HG02763 (cell line): ENCODE measurements around the gene ZDHHC5.
"Not testable (repeated sequence)": the region's sequence is repeated elsewhere in the genome, so short reads cannot be mapped to it uniquely, and the experiment has no call there.

ENCODE experiments used
- ATAC-seq: cut with Tn5 transposase; IDR thresholded peaks from one replicate; pipeline ENCODE4 v1.9.1; 2021; ENCODE audit warnings: mild to moderate bottlenecking, moderate library complexity; ENCODE audit not compliant: unreplicated experiment

ZDHHC5 gene

DNA sequence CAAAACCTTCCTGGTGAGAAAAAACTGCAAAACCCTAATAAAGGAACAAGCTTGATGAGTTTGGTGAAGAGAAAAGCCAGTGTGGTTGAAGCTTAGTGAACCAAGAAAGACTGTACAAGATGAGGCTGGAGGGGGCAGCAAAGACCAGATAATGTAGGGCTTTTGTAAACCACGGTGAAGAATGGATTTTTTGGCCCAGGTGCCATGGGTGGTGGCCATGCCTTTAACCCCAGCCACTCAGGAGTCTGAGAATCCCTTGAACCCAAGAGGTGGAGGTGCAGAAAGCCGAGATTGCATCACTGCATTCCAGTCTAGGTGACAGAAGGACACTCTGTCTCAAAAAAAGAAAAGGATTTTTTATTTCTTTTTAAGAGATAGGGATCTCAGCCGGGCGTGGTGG is 5.0 kb upstream of the ZDHHC5 start:
- no peak for ATAC-seq

DNA sequence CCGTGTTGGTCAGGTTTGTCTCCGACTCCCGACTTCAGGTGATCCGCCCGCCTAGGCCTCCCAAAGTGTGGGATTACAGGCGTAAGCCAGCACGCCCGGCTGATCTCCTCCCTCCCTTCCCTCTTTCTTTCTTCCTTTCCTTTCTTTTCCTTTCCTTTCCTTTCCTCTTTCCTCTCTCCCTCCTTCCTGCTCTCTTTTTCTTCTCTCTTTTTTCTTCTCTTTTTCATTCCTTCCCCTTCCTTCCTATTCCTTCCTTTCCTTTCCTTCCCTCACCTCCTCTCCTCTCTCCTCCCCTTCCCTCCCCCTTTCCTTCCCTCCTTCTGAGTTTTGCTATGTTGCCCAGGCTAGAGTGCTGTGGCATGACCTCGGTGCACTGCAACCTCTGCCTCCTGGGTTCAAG is 3.9 kb upstream of the ZDHHC5 start:
- ATAC-seq = no peak

DNA sequence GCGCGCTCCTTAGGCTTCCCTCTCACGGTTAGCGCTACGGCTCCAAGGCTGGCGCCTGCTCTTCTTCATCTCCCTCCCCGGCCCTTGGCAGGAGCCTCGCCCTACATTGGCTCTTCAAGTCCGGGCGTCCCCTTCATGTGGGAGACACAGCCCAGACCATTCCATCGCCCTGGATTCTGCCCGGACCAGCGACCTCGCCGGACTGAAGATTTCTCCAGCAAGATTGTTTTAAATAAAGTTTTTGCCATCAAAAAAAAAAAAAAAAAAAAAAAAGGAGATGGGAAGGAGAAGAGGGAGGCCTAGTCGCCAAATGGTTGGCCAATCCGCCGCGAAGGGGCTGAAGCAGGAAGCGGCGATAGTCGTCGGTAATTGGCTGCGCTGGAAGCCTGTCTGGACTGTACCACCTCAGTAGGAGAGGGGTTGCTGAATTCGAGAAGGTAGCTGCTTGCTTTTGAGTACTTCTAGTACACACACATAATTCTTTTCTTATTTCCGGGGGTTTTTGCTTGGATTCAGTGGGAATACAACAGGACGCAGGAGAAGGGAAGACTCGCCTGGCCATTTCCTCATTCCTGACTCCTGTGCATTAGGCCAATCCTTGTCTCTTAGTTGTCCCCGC is 688 bp upstream of the ZDHHC5 start:
- ATAC-seq = peak; percentile 69

DNA sequence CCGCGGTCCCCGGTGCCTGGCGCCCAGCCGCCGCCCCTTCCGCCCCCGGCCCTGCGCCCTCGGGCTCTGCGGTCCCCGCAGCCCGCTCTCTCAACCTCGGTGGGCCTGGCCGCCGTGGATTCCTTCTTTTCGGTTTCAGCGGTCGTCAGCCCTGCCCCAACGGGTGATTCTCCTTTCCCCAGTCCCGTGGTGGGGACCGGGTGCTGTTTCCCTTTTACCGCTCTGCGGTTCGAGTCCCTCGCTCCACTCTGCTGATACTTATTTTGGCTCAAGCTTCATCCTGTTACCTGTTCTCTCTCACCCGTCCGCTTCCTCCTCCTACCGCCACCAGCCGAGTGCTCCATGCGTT is 494 bp downstream of the ZDHHC5 start:
- peak; percentile 8 for ATAC-seq

DNA sequence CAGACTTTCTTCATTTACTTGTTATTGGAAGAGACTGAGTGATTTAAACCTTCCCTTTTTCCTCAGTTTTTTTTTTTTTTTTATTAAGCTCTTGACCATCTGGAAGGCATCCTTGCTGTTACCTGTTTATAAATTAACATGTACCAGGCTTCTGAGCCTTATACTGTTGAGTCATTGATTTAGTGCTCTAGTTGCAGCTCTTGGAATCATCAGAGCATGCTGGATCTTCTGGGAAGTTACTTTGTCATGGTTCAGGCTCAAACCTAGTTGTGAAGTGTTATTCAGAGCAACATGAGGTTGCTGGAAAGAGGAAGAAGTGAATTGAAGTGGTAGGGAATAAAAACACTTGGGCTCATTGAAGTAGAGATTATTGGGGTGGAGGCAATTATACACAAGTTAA is 6.3 kb downstream of the ZDHHC5 start:
- no peak for ATAC-seq

DNA sequence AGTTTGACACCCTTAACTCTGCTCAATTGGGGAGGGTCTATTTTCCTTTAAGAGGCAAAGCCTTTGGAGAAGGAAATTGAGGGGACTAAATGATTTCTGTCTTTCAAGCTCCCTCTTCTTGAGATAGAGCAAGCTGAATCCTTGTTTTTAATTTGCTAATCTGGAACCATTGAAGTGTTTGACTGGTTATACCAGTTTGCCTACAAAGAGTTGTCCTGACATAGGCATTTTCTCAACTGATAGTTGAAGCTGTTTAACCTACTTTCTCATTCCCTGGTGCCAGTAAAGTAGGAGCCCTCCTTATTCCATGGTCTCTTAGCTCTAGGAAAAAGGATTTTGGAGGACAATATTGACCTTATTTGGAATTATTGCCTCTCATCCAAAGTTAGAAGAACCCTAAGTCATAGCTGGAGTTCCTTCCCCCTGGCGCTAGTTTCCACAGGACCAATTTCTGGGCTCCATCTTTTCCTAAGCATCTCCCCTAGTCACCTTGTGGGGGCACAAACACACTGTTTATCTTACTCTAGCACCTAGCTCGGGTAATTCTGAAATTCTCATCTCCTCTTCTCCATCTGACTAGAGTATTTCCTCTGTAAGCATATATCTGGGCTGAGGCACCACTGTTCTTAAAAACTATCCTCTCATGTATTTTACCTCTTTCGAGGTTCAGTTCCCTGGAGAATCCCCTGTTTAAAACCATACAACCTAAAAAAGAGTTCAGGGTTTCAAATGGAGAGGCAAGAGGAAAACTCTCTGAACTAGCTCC is 7.4 kb downstream of the ZDHHC5 start:
- ATAC-seq = no peak

DNA sequence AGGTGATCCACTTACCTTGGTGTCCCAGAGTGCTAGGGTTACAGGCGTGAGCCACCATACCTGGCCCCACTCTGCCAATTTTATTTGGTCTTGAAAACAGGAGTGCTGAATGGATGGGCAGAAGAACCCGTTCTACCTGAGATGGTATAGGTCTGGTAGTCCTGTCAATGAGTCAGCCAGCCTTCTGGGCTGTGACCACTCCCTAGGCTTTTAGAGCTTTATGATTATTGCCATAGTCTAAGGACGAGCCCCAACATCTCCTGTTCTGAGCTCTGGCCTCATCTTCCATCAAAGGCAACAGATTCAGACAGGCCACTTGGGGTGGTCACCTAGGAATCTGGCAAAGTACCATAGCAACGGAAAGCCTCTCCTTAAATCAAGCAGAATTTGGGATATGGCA is 11.5 kb downstream of the ZDHHC5 start:
- no peak for ATAC-seq

DNA sequence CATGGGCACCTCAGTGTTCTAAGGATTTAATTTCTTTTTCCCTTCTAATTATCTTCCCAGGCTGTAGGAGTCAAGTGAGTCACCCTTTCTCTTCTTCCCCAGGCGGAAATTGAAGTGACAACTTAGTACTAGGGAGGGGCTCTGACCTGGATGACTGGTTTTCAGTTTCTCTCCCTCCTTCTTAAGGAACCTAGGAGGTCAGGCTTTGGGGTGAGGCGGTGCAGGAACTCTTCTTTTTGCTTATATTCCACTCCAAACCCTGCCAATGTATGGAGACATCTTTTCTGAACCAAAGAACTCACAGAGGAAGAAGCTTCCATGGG is 12.6 kb downstream of the ZDHHC5 start:
- ATAC-seq = no peak

DNA sequence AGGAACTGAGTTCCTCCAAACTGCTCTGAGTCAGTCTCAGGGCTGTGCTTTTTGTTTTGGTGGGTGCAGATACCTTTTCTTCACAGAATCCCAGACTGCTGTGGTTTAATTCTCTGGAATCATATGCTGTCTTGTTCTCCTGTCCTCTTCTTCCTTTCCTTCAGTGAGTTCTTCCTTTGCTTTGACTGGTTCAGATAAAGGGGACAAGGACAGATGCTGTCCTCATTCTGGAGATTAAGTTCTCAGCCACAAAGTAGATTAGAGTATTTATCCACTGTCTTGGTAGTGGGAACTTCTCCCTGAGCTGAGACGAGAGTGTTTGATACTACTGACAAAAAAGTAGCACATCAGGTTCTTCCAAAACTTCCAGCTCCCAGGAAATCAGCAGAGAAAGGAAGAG is 13.3 kb downstream of the ZDHHC5 start:
- ATAC-seq = no peak

DNA sequence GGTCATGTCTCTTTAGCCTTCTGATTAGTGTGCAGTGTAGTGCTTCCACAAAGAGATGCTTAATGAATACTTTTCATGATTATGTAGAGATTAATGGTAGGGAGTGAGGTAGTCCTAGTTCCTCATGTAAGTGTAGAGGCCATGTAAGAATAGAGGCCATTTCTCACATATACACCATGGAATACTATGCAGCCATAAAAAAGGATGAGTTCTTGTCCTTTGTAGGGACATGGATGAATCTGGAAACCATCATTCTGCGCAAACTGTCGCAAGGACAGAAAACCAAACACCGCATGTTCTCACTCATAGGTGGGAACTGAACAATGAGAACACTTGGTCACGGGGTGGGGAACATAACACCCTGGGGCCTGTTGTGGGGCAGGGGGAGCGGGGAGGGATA is 22.6 kb downstream of the ZDHHC5 start:
- ATAC-seq = not testable (repeated sequence)

DNA sequence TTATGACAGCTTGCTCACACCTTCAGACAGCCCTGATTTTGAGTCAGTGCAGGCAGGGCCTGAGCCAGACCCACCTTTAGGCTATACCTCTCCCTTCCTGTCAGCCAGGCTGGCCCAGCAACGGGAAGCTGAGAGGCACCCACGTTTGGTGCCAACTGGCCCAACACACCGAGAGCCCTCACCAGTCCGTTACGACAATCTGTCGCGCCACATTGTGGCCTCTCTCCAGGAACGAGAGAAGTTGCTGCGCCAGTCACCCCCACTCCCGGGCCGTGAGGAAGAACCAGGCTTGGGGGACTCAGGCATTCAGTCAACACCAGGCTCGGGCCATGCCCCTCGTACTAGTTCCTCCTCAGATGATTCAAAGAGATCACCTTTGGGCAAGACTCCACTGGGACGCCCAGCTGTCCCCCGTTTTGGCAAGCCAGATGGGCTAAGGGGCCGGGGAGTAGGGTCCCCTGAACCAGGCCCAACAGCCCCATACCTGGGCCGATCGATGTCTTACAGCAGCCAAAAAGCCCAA is 31.0 kb downstream of the ZDHHC5 start:
- no peak for ATAC-seq

DNA sequence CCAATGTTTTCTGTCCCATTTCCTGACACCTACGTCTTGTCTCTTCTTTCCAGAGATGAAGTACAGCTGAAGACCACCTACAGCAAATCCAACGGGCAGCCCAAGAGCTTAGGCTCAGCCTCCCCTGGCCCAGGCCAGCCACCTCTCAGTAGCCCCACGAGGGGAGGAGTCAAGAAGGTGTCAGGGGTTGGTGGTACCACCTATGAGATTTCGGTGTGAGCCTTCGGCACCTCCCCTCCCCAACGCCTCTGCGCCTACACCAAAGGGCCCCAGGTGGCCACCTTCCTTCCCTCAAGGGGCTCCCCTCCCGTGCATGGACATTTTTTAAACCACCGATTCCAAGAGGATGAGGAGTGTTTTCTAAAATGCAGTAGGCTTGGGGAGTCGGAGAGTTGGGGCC is 31.9 kb downstream of the ZDHHC5 start:
- ATAC-seq = no peak

DNA sequence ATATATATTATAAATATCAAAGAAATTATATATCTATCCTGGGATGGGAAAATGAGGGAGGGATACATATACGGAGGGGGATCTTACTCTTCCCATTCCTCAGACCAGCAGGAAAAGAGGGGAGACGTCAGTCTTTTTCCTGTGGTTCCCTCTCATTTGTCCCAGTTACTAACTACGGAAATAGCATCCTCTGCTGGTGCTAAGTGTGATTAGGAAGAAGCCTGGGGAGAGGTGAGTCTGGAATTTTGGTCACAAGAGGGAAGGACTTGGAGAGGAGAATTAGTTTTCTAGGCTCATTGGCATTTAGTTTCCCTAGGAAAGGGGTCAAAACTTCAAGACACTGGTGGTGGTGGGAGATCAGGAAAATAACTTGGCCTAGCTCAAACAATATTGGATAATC is 32.5 kb downstream of the ZDHHC5 start:
- ATAC-seq = no peak

DNA sequence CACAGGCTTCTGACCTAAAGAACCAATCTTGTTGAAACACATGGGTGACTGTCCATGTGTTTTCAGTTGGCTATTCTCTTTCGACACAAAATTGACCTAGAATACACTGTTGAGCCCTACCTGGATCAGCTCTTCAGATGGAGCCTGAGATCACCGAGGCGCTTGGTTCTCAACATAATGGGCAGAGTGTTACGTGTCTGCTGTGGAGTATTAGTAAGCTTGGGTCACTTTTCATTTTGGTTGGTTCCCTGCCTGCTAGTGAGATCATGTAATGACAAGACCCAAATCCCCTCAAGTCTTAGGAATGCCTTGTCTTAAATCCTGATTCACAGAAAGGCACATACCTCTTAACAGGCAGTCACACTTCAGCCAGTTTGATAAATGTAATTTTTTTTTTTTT is 35.4 kb downstream of the ZDHHC5 start:
- no peak for ATAC-seq

DNA sequence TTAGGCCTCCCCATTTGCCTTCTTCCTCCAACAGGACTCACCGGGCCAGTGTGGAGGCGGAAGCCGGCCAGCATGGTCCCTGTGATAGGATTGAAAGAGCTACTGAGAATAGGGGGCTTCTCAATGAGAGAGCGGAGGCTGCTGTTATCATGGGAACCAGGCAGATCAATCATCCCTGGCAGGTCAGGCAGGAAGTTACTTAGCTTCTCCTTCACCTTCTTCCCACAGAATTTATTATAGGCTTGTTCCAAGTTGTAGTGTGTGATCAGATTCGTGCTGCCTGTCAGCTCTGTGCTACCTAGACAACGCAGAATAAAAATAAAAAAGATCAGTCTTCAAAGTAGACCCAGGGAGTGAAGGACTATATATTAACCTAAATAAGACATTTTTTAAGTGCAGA is 37.0 kb downstream of the ZDHHC5 start:
- ATAC-seq = no peak

DNA sequence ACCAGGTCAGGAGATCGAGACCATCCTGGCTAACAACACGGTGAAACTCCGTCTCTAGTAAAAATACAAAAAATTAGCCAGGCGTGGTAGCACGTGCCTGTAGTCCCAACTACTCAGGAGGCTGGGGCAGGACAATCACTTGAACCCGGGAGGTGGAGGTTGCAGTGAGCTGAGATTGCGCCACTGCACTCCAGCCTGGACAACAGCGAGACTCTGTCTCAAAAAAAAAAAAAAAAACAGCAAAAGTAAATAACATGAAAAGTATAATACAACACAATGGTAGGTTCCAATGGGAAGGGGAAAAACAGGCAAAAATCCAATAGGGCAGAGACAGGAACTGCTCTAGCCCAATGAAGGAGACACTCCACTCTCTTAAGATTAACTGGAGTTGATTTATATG is 37.5 kb downstream of the ZDHHC5 start:
- not testable (repeated sequence) for ATAC-seq

DNA sequence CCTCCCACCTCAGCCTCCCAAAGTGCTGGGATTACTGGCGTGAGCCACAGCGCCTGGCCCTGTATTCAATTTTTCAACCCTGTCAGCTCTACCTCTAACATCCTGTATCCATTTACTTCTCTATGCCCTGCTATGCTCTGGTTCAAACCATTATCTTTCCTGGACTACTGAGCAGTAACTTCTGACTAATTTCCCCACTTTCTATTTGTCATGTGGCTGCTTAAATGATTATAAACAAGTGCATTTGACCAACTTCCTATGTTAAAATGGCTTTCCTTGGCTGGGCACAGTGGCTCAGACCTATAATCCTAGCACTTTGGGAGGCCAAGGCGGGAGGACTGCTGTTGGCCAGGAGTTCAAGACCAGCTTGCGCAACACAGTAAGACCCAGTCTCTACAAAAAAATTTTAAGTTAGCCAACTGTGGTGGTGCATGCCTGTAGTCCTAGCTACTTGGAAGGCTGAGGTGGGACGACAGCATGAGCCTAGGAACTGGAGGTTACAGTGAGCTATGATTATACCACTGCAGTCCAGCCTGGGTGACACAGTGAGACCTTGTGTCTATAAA is 42.0 kb downstream of the ZDHHC5 start:
- no peak for ATAC-seq

DNA sequence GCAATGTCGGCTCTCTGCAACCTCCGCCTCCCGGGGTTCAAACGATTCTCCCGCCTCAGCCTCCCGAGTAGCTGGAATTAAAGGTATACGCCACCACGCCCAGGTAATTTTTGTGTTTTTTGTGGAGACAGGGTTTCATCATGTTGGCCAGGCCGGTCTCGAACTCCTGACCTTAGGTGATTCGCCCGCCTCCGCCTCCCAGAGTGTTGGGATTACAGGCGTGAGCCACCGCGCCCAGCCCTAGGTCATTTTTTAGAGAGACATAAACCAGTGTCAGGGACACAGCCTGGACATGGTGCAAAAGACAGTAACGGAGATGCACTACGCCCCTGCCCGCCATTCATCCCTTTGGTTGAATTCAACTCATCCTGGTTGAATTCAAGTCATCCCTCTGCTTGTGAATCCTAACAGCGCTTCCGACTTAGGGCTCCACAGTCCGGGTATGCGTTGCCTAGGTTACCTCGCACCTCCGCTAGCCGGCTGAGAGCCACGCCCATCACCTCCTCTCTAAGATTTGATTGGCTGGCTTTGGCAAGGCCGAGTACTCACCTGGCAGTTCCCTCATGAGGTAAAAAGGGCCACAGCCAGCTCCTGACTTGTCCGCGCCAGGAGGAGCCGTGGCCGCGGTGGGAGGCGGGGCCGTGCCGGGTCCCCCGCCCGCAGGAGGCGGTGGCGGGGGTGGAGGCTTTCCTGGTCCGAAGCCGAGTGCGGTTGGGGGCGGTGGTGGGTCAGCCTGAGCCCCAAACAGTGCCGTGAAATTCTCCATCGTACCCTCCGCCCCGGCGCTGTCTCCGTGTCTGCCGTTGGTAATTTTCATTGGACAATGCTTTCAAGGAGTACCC is 43.7 kb downstream of the ZDHHC5 start, which contains the start of gene MED19:
Gene MED19, minus strand, starts transcription at position 802 of the 842 bp plus-strand sequence. Its CDS starts 36 bp downstream, at position 766.
- peak; percentile 32 for ATAC-seq

DNA sequence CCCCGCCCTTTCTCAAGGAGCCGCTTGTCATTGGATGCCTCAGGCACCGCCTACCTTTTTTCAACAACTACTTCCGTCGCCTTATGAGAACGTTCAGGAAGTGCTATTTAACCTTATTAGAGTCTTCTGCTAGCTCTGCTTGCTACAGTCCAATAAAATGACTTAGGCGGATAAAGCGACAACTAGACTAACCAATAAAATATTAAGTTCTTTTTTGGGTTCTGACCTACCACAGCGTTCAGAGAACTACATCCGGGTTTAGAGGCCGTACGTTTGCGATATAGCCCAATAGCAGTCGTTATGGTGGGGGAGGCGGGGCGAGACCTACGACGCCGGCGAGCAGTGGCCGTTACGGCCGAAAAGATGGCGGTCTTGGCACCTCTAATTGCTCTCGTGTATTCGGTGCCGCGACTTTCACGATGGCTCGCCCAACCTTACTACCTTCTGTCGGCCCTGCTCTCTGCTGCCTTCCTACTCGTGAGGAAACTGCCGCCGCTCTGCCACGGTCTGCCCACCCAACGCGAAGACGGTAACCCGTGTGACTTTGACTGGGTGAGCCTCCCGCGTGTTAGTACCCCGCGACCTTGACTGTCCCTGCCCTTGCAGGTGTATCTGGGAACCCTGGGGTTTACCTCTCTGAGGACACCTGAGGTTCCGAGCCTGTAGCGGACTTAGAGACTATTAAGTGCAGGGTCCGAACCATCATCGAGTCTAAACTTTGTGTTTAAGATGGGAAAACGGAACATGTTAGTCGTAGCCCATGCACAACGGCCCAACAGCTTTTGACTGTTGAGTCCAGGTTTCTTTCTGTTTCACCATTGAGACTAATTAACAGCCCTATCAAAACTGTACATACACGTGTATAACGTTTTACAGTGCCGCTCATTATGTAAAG is 44.6 kb downstream of the ZDHHC5 start, which contains the start of gene TMX2:
Gene TMX2, plus strand, starts transcription at position 338 of the 895 bp plus-strand sequence. Its CDS starts 26 bp downstream, at position 364.
- peak; percentile 94 for ATAC-seq

DNA sequence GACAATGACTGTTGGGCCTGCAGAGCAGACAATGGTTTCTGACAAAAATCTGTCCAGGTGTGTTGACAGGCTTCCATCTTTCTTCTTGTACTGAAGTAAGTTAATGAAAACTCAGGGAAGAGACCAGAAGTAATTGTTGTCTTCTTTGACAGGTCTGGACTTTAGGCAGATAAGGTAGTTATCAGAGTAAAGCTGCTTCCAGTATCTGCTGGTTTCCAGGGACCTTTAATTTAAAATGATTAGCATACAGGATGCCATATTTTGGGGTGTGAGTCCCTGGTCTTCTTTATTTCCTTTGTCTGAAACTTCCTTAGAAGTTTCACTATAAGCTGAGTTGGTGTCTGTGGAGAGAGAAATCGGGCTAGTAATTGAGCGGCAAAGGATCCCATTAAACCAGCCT is 45.9 kb downstream of the ZDHHC5 start:
- ATAC-seq = no peak
